Measurements from ENCODE around the gene CCDC85A. TPM values are rescaled to one million over a fixed set of nuclear protein-coding genes. Genes with fewer than 3 reads are reported as not detected.
A peak's percentile ranks its signal among the peaks of the same experiment; 100 is the strongest.
"Not testable (repeated sequence)": the region's sequence is repeated elsewhere in the genome, so short reads cannot be mapped to it uniquely, and the experiment has no call there.

The CCDC85A gene
- 1 to 10 TPM; 2.4 to 5.0 TPM for total RNA-seq

DNA sequence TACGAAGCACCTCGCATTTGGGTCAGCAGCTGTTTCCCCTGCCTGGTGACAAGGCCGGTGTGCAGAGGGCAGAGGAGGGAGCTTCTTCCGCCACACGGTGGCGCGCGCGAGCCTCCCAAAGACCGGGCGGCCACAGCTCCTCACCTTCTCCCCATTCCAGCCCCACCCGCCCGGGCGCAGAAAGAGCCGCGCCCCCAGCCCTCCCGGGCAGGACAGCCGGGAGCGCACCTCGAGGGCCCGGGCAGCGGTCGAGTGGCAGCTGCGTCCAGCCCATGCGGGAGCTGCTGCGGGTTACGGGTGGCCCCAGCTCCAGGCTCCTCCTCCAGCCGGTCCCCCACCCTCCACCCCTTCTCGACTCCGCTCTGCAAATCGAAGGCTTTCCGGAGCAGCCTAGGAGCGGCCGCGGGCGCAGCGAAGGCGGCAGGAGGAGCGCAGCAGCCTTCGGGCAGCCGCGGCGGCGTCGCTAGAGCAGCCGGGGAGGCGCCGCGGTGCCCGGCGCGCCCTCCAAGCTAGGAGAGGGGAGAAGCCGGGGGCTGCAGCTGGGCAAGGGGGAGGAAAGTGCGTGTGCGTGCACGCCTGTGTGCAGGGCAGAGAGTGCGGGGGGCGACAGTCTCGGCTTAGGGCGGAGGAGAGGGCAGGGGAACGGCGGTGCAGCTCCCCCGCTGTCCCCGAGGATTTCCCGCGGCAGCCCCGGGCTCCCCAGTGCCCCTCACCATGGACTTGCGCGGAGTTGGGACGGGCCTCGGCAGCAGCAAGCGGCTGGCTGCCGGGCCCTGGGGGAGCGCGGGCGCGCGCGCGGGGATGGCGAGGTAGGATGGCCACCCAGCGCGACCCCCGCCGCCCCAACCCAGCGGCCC is at the start of gene CCDC85A:
Gene CCDC85A (plus strand): TSS at position 348 of the 857 bp plus-strand sequence. CDS start 635 bp downstream, outside the sequence.
- Histone ChIP-seq H3K27ac (peak within 1 kb of the TSS; percentile 61 to 70), H3K9me3 (no peaks in the 10 kb centered on the region), H3K27me3 (no peaks in the 10 kb centered on the region), H3K36me3 (no peaks in the 10 kb centered on the region), H3K4me1 (peaks cover 0 to 22% of the 10 kb centered on the region in 2 donors), H3K4me3 (peak within 1 kb of the TSS; percentile 53 to 70)
- TF ChIP-seq, protein P1, sequence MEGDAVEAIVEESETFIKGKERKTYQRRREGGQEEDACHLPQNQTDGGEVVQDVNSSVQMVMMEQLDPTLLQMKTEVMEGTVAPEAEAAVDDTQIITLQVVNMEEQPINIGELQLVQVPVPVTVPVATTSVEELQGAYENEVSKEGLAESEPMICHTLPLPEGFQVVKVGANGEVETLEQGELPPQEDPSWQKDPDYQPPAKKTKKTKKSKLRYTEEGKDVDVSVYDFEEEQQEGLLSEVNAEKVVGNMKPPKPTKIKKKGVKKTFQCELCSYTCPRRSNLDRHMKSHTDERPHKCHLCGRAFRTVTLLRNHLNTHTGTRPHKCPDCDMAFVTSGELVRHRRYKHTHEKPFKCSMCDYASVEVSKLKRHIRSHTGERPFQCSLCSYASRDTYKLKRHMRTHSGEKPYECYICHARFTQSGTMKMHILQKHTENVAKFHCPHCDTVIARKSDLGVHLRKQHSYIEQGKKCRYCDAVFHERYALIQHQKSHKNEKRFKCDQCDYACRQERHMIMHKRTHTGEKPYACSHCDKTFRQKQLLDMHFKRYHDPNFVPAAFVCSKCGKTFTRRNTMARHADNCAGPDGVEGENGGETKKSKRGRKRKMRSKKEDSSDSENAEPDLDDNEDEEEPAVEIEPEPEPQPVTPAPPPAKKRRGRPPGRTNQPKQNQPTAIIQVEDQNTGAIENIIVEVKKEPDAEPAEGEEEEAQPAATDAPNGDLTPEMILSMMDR (IDR thresholded peaks at IDR 0.05) = peak; percentile 90 to 98
- peak; percentile 88 for DNase-seq (ENCODE audit: low spot score)

DNA sequence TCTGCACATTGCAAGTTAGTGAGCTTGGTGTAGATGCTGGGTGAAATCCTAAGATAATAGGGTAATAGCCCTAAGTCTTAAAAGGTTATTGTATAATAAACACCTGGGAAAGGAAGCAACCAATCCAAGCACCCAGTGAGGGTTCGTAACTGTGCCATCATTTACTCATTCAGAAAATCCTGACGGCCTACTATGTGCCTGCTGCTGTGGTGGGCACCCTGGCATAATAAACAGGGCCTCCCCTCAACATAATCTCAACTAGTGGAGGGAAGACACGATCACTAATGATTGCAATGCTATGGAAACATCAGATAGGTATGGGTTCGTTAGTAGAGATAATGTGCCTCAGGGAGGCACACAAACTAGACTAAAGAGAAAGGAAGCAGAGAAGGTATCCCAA is 48.9 kb upstream of the CCDC85A start:
- DNase-seq (ENCODE audit: low spot score) = no peak
- no peaks in the 10 kb centered on the region for H3K27me3 ChIP-seq

GRCh38 chr2:56142497-56143061 is 41.2 kb upstream of the CCDC85A start:
- not testable (repeated sequence) for H3K27me3 ChIP-seq; DNase-seq (ENCODE audit: low spot score); H3K36me3 ChIP-seq; H3K4me3 ChIP-seq; H3K9me3 ChIP-seq; H3K27ac ChIP-seq; H3K4me1 ChIP-seq

More for the DNA sequence above, 48.9 kb upstream of the CCDC85A start:
- no peak overlapping the region for H3K4me3 ChIP-seq
- no peaks in the 10 kb centered on the region for H3K4me1 ChIP-seq
- H3K36me3 ChIP-seq = no peaks in the 10 kb centered on the region
- no peaks in the 10 kb centered on the region for H3K9me3 ChIP-seq
- TF ChIP-seq, protein P1 (IDR thresholded peaks at IDR 0.05) = no peak
- H3K27ac ChIP-seq = no peak overlapping the region

- TF ChIP-seq, protein P1 (IDR thresholded peaks at IDR 0.05) = no peak
- DNase-seq (ENCODE audit: low spot score) = no peak
- Histone ChIP-seq H3K4me1 (no peaks in the 10 kb centered on the region), H3K4me3 (no peak overlapping the region), H3K27me3 (no peaks in the 10 kb centered on the region), H3K27ac (no peak overlapping the region), H3K9me3 (no peaks in the 10 kb centered on the region), H3K36me3 (no peaks in the 10 kb centered on the region)
These were observed 35.9 kb upstream of the CCDC85A start for GRCh38 chr2:56147907-56148306.

DNA sequence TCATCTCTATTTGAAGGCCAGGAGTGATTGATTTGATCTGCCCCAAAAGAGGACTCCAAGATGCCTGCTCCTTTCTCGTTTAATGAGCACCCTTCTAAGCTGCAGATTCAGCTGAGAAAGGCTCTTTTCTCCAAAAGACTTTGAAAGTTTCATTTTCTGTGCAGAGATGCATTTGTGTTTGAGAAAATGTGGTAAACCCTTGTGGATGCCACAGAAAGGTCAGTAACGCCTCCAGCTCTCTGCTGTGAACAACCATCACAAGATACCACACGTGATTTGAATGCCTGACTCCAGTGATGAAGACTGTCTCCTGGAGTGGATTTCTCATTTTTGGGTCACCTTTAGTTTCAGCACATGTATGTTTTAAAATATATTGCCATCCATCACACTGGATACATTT is 35.0 kb upstream of the CCDC85A start:
- Histone ChIP-seq H3K4me3 (no peak overlapping the region), H3K9me3 (no peaks in the 10 kb centered on the region), H3K27me3 (no peaks in the 10 kb centered on the region), H3K36me3 (no peaks in the 10 kb centered on the region), H3K4me1 (no peaks in the 10 kb centered on the region), H3K27ac (no peak overlapping the region)
- no peak for DNase-seq (ENCODE audit: low spot score)
- TF ChIP-seq, protein P1 (IDR thresholded peaks at IDR 0.05) = no peak

DNA sequence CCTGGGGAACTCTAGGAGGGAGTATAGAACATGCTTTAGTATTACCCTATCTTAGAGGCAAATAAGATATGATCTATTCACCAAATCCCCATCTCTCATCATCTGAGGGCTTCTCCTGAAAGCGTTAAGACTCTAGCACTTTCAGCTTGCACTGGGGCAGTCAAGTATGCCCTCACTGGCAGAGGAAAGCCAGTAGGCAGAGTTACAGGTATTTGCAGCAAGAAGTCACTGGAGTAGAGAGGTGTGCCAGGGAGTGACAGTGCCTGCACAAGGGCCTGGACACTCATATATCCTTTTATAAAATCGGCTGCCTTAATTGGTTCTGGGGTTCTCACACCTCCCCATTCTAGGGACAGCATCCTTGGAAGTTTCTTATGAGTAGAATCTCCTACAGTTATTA is 31.9 kb upstream of the CCDC85A start:
- TF ChIP-seq, protein P1 (IDR thresholded peaks at IDR 0.05) = no peak
- no peaks in the 10 kb centered on the region for H3K4me1 ChIP-seq

More for the DNA sequence above, 31.9 kb upstream of the CCDC85A start:
- Histone ChIP-seq H3K4me3 (no peak overlapping the region), H3K9me3 (no peaks in the 10 kb centered on the region), H3K36me3 (no peaks in the 10 kb centered on the region), H3K27me3 (no peaks in the 10 kb centered on the region), H3K27ac (no peak overlapping the region)
- no peak for DNase-seq (ENCODE audit: low spot score)

Measured in right atrium auricular region (tissue), 2 donors.